Esophagus muscularis mucosa (tissue), 4 donors: Measurements from ENCODE around the gene NME1. TPM values are rescaled to one million over a fixed set of nuclear protein-coding genes. Genes with fewer than 3 reads are reported as not detected.

Experiments used
- DNase-seq: peaks from one replicate; pipeline ENCODE4 v3.0.0-alpha.2; 2017; ENCODE audit errors: extremely low spot score
- H3K27ac ChIP-seq, 4 donors: fragments of 200-600 bp; sonication (generic); replicated peaks in 1 of 4; 1 replicate in 3 of 4; 2 replicates in 1 of 4; pipeline ENCODE4 v1.5.1; 2016 to 2019; ENCODE audit warnings: mild to moderate bottlenecking in 1 of 4
- H3K27me3 ChIP-seq, 4 donors: fragments of 200-600 bp; sonication (generic); one replicate each; pipeline versions ENCODE4 v1.5.1 to v1.6.0; 2016 to 2019
- H3K36me3 ChIP-seq, 4 donors: fragments of 200-600 bp; sonication (generic); one replicate each; pipeline ENCODE4 v1.5.1; 2016 to 2019
- H3K4me1 ChIP-seq, 4 donors: fragments of 200-600 bp; sonication (generic); one replicate each; pipeline ENCODE4 v1.5.1; 2016 to 2019
- H3K4me3 ChIP-seq, 4 donors: fragments of 200-600 bp; sonication (generic); 1 replicate in 2 of 4; 2 replicates in 2 of 4; pipeline ENCODE4 v1.5.1; 2016 to 2019; ENCODE audit warnings: mild to moderate bottlenecking in 4 of 4, moderate library complexity in 1 of 4
- H3K9me3 ChIP-seq, 4 donors: fragments of 200-600 bp; sonication (generic); 1 replicate in 3 of 4; 2 replicates in 1 of 4; pipeline ENCODE4 v1.5.1; 2016 to 2019
- EP300 ChIP-seq: sonication (generic); formaldehyde crosslinking; IDR thresholded peaks from one replicate; pipeline ENCODE4 v1.6.1; 2017; ENCODE audit warnings: antibody characterized with exemption
- POLR2A ChIP-seq: fragments of 450-650 bp; IDR thresholded peaks from one replicate; pipeline ENCODE4 v1.6.1; 2017; ENCODE audit warnings: antibody characterized with exemption, moderate library complexity, mild to moderate bottlenecking, low read depth
- POLR2AphosphoS5 ChIP-seq, 2 donors: sonication (generic); formaldehyde crosslinking; IDR thresholded peaks; one replicate each; pipeline ENCODE4 v1.6.1; 2017; ENCODE audit warnings: antibody characterized with exemption in 2 of 2
- WGBS: methylation state at CpG from one replicate; pipeline ENCODE4 v1.1.5; 2018; 5-methylcytosine and 5-hydroxymethylcytosine counted together
- intact Hi-C: fragments of 100-400 bp; cut with DNase I; formaldehyde crosslinking; loops from one replicate; pipeline ENCODE4 v1.15.1; 2023
- total RNA-seq, 4 donors: library from RNA; depleted of rRNA; stranded (reverse); fragments of >200 nt; gene quantifications; one replicate each; pipeline versions ENCODE4 v1.1.0 to v1.2.1, GENCODE V29; 2016
- TF ChIP-seq, protein P1 (sequence below), 3 experiments: fragments of 200-600 bp in 2 of 3; fragments of 450-650 bp in 1 of 3; sonication (generic) in 2 of 3; IDR thresholded peaks; one replicate each; pipeline ENCODE4 v1.5.1; 2017 to 2019; ENCODE audit warnings: antibody characterized with exemption in 3 of 3, mild to moderate bottlenecking in 2 of 3, moderate library complexity in 1 of 3

The NME1 gene
- total RNA-seq, 4 donors from 2014 or later = 9.1 to 32.3 (median 16.3) TPM

DNA sequence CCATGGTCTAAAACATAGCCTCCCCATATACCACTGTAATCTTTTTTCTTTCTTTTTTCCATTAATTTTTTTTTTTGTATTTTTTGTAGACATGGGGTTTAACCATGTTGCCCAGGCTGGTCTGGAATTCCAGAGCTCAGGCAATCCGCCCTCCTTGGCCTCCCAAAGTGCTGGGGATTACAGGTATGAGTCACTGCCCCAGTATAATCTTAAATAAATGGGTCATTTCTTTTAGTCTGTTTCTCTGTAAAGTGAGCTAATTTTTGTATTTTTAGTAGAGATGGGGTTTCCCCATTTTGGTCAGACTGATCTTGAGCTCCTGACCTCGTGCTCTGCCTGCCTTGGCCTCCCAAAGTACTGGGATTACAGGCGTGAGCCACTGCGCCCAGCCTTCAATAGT, 5.7 kb upstream of the NME1 start:
- no peak overlapping the region for H3K27ac ChIP-seq
- no peaks in the 10 kb centered on the region for H3K9me3 ChIP-seq
- intact Hi-C loops = no loop called here
- WGBS = 74% methylated on average over 4 of the region's 4 CpGs
- H3K4me1 ChIP-seq = peaks cover 1 to 6% (median 4%) of the 10 kb centered on the region in 4 donors
- H3K27me3 ChIP-seq = no peaks in the 10 kb centered on the region
- no peak overlapping the region for H3K4me3 ChIP-seq
- TF ChIP-seq POLR2AphosphoS5 (IDR thresholded peaks at IDR 0.05) = no peak
- no peak for TF ChIP-seq EP300
- TF ChIP-seq POLR2A = no peak
- TF ChIP-seq, protein P1, sequence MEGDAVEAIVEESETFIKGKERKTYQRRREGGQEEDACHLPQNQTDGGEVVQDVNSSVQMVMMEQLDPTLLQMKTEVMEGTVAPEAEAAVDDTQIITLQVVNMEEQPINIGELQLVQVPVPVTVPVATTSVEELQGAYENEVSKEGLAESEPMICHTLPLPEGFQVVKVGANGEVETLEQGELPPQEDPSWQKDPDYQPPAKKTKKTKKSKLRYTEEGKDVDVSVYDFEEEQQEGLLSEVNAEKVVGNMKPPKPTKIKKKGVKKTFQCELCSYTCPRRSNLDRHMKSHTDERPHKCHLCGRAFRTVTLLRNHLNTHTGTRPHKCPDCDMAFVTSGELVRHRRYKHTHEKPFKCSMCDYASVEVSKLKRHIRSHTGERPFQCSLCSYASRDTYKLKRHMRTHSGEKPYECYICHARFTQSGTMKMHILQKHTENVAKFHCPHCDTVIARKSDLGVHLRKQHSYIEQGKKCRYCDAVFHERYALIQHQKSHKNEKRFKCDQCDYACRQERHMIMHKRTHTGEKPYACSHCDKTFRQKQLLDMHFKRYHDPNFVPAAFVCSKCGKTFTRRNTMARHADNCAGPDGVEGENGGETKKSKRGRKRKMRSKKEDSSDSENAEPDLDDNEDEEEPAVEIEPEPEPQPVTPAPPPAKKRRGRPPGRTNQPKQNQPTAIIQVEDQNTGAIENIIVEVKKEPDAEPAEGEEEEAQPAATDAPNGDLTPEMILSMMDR (IDR thresholded peaks at IDR 0.05) = no peak
- no peaks in the 10 kb centered on the region for H3K36me3 ChIP-seq
- no peak for DNase-seq

DNA sequence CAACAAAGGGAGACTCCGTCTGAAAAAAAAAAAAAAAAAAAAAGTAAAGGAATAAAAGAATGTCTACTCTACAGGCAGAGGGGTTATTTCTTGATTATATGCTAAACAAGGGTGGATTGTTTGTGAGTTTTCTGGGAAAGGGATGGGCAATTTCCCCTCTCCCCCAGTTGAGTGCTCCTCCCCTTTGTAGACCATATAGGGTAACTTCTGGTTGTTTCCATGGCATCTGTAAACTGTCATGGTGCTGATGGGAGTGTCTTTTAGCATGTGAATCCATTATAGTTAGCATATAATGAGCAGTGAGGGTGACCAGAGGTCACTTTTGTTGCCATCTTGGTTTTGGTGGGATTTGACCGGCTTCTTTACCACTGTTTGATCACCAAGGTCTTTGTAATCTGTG, 4.2 kb upstream of the NME1 start:
- H3K9me3 ChIP-seq = no peaks in the 10 kb centered on the region
- DNase-seq = no peak
- TF ChIP-seq POLR2AphosphoS5 (IDR thresholded peaks at IDR 0.05) (no peak), EP300 (no peak), POLR2A (no peak)
- TF ChIP-seq, protein P1 (IDR thresholded peaks at IDR 0.05) = no peak
- no peaks in the 10 kb centered on the region for H3K36me3 ChIP-seq
- 82% methylated on average over 2 of the region's 2 CpGs for WGBS
- intact Hi-C loops = no loop called here
- no peaks in the 10 kb centered on the region for H3K27me3 ChIP-seq
- H3K4me3 ChIP-seq = no peak overlapping the region
- H3K27ac ChIP-seq = no peak overlapping the region
- peaks cover 8 to 15% (median 10%) of the 10 kb centered on the region in 4 donors for H3K4me1 ChIP-seq

DNA sequence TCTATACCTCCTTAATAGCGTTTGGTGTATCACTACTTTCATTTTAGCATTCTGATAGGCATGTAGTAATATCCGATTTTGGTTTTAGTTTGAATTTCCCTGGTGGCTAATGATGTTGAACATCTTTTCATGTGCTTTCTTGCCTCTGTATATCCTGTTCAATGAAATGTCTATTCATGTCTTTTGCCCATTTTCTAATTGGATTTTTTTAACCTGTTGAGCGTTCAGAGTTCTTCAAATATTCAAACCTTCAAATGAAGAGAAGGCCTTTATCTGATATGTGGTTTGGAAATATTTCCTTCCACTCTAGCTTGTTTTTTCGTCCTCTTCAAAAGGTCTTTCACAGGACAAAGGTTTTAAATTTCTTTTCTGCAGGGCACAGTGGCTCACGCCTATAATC, 2.4 kb upstream of the NME1 start:
- H3K4me1 ChIP-seq = peaks cover 15 to 24% (median 19%) of the 10 kb centered on the region in 4 donors
- H3K4me3 ChIP-seq = no peak overlapping the region
- H3K27me3 ChIP-seq = no peaks in the 10 kb centered on the region
- no peak for DNase-seq
- TF ChIP-seq EP300 (no peak), POLR2A (no peak), POLR2AphosphoS5 (IDR thresholded peaks at IDR 0.05) (no peak)
- TF ChIP-seq, protein P1 (IDR thresholded peaks at IDR 0.05) = no peak
- no peaks in the 10 kb centered on the region for H3K9me3 ChIP-seq
- intact Hi-C loops = loop anchor here (5.0 kb wide), 2 partner anchors 94 to 149 kb away; no protein-coding TSS in a partner anchor
- peaks cover 0 to 6% (median 2%) of the 10 kb centered on the region in 4 donors for H3K36me3 ChIP-seq
- no peak overlapping the region for H3K27ac ChIP-seq
- 92% methylated on average over 5 of the region's 5 CpGs for WGBS

DNA sequence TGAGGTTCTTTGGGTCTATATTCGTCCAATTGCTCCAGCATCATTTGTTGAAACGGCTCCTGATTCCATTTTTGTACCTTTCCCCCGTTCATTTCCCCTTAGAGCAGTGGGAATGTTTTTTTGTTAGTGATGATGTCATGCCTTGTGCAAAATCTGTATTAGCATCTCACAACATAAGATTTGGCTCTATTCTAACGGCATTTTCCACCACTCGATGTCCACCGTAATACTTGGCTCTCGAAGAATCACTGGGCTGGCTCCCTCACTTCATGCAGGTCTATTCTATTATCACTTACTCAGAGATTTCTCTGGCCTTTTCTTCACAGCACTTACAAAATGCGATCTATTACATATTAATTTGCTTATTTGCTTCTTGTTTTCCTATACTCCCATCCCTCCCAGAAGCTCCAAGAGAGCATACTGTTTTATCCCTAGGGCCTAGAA, 571 bp upstream of the NME1 start:
- peak overlapping the region; percentile 86 to 91 (median 88) for H3K27ac ChIP-seq
- H3K4me3 ChIP-seq = peak overlapping the region; percentile 69 to 80 (median 76)
- DNase-seq = no peak
- H3K9me3 ChIP-seq = no peaks in the 10 kb centered on the region
- peaks cover 0 to 19% (median 6%) of the 10 kb centered on the region in 4 donors for H3K36me3 ChIP-seq
- H3K27me3 ChIP-seq = no peaks in the 10 kb centered on the region
- 15% methylated on average over 8 of the region's 8 CpGs for WGBS
- H3K4me1 ChIP-seq = peaks cover 15 to 24% (median 19%) of the 10 kb centered on the region in 4 donors
- intact Hi-C loops = loop anchor here (2.0 to 5.0 kb wide), 3 partner anchors 32 to 150 kb away; partner anchors contain the start of gene SPAG9
- TF ChIP-seq POLR2A (no peak), POLR2AphosphoS5 (IDR thresholded peaks at IDR 0.05) (no peak), EP300 (no peak)
- TF ChIP-seq, protein P1 (IDR thresholded peaks at IDR 0.05) = no peak

DNA sequence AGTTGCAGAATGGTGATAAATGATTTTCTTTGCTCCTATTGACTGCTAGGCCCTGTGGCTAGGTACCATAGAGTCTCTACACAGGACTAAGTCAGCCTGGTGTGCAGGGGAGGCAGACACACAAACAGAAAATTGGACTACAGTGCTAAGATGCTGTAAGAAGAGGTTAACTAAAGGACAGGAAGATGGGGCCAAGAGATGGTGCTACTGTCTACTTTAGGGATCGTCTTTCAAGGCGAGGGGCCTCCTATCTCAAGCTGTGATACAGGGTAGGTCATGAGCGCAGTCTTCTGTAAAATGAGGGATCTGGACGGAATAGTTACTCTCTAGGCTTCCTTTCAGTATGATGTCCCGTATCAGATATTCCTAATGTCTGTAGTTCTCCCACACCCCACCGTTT, 817 bp downstream of the NME1 start:
- 16% methylated on average over 6 of the region's 6 CpGs for WGBS
- peaks cover 0 to 22% (median 14%) of the 10 kb centered on the region in 4 donors for H3K36me3 ChIP-seq
- H3K4me1 ChIP-seq = peaks cover 15 to 24% (median 19%) of the 10 kb centered on the region in 4 donors
- H3K27ac ChIP-seq = peak overlapping the region in 2 of 4 donors; percentile 89 to 91
- TF ChIP-seq POLR2AphosphoS5 (IDR thresholded peaks at IDR 0.05) (no peak), EP300 (no peak), POLR2A (no peak)
- TF ChIP-seq, protein P1 (IDR thresholded peaks at IDR 0.05) = no peak
- no peak for DNase-seq
- H3K9me3 ChIP-seq = no peaks in the 10 kb centered on the region
- intact Hi-C loops = loop anchor here (5.0 kb wide), 2 partner anchors 97 to 152 kb away; no protein-coding TSS in a partner anchor
- H3K4me3 ChIP-seq = peak overlapping the region; percentile 69 to 80 (median 76)
- no peaks in the 10 kb centered on the region for H3K27me3 ChIP-seq
